Mesendoderm (in vitro differentiated cells): ENCODE data around the gene GSDMA.
"Not testable (repeated sequence)": the region's sequence is repeated elsewhere in the genome, so short reads cannot be mapped to it uniquely, and the experiment has no call there.

Experiments
- DNase-seq: peaks from one replicate; pipeline ENCODE4 v3.0.0; 2013
- H2AK5ac ChIP-seq: 2 replicates; pipeline ENCODE4 v1.6.1; 2013; ENCODE audit warnings: low read length, inconsistent platforms
- H2BK120ac ChIP-seq: 2 replicates; pipeline ENCODE4 v1.6.1; 2013; ENCODE audit warnings: low read depth, mild to moderate bottlenecking, low read length, moderate library complexity, mixed read lengths
- H2BK15ac ChIP-seq: replicated peaks from 2 replicates; pipeline ENCODE4 v1.6.1; 2013; ENCODE audit warnings: low read depth, mild to moderate bottlenecking, moderate library complexity
- H2BK5ac ChIP-seq: 2 replicates; pipeline ENCODE4 v1.6.1; 2013; ENCODE audit warnings: low read length, inconsistent platforms
- H3K18ac ChIP-seq: 2 replicates; pipeline ENCODE4 v1.6.1; 2013; ENCODE audit warnings: mild to moderate bottlenecking, low read length, mixed read lengths
- H3K23ac ChIP-seq: one replicate; pipeline ENCODE4 v1.6.1; 2013; ENCODE audit warnings: low read length
- H3K27ac ChIP-seq: 2 replicates; pipeline ENCODE4 v1.5.1; 2013; ENCODE audit warnings: low read depth, mild to moderate bottlenecking, inconsistent platforms, low read length, moderate library complexity
- H3K27me3 ChIP-seq: 2 replicates; pipeline ENCODE4 v1.6.1; 2013; ENCODE audit warnings: low read length, control low read depth, mild to moderate bottlenecking, inconsistent platforms; ENCODE audit not compliant: insufficient read depth, poor library complexity
- H3K36me3 ChIP-seq: 2 replicates; pipeline ENCODE4 v1.6.1; 2013; ENCODE audit warnings: low read length, inconsistent platforms; ENCODE audit not compliant: control insufficient read depth, insufficient read depth
- H3K4ac ChIP-seq: one replicate; pipeline ENCODE4 v1.6.1; 2013; ENCODE audit warnings: low read depth, mild to moderate bottlenecking, low read length, moderate library complexity
- H3K4me1 ChIP-seq: 2 replicates; pipeline ENCODE4 v1.6.1; 2013; ENCODE audit warnings: low read depth, low read length, inconsistent platforms; ENCODE audit not compliant: control insufficient read depth
- H3K4me2 ChIP-seq: 2 replicates; pipeline ENCODE4 v1.6.1; 2013; ENCODE audit warnings: low read length
- H3K4me3 ChIP-seq: 2 replicates; pipeline ENCODE4 v1.5.1; 2013; ENCODE audit warnings: mild to moderate bottlenecking, low read length
- H3K56ac ChIP-seq: one replicate; pipeline ENCODE4 v1.6.1; 2013; ENCODE audit warnings: low read length
- H3K79me1 ChIP-seq: 2 replicates; pipeline ENCODE4 v1.6.1; 2013; ENCODE audit warnings: low read length, inconsistent platforms
- H3K79me2 ChIP-seq: 2 replicates; pipeline ENCODE4 v1.6.1; 2013; ENCODE audit warnings: mild to moderate bottlenecking, low read length; ENCODE audit not compliant: control insufficient read depth, insufficient read depth
- H3K9ac ChIP-seq: 2 replicates; pipeline ENCODE4 v1.6.1; 2013; ENCODE audit warnings: low read length, inconsistent platforms
- H4K5ac ChIP-seq: one replicate; pipeline ENCODE4 v1.6.1; 2013; ENCODE audit warnings: low read length
- H4K8ac ChIP-seq: one replicate; pipeline ENCODE4 v1.6.1; 2013; ENCODE audit warnings: low read depth, mild to moderate bottlenecking, control low read depth, low read length, moderate library complexity
- WGBS: extraction: QIAGEN DNeasy Blood & Tissue Kit; methylation state at CpG from one replicate; pipeline ENCODE4 v1.1.7; 2013; ENCODE audit warnings: low lambda C conversion rate, missing lambda C conversion rate; ENCODE audit not compliant: insufficient coverage; ENCODE audit errors: extremely low coverage; 5-methylcytosine and 5-hydroxymethylcytosine counted together

Gene GSDMA

DNA sequence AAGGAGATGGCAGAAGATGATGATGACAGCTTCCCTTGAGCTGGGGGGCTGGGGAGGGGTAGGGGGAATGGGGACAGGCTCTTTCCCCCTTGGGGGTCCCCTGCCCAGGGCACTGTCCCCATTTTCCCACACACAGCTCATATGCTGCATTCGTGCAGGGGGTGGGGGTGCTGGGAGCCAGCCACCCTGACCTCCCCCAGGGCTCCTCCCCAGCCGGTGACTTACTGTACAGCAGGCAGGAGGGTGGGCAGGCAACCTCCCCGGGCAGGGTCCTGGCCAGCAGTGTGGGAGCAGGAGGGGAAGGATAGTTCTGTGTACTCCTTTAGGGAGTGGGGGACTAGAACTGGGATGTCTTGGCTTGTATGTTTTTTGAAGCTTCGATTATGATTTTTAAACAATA is 34.7 kb downstream of the GSDMA start:
- H2BK5ac ChIP-seq, result no peak overlapping the region
- H3K27ac ChIP-seq, result no peak overlapping the region
- H3K18ac ChIP-seq, result no peak overlapping the region
- H2BK120ac ChIP-seq, result no peak overlapping the region
- H3K79me1 ChIP-seq, result no peaks in the 10 kb centered on the region
- H3K9ac ChIP-seq, result no peak overlapping the region
- no CpG with 5 or more reads among the region's 4 CpGs for WGBS
- no peak overlapping the region for H3K56ac ChIP-seq
- no peak overlapping the region for H3K4me3 ChIP-seq
- no peak for DNase-seq
- no peak overlapping the region for H3K23ac ChIP-seq
- H3K36me3 ChIP-seq, result peaks cover 12% of the 10 kb centered on the region
- H2BK15ac ChIP-seq, result no peak overlapping the region
- H2AK5ac ChIP-seq, result no peak overlapping the region
- no peak overlapping the region for H4K5ac ChIP-seq
- H3K27me3 ChIP-seq, result no peaks in the 10 kb centered on the region
- no peak overlapping the region for H3K4me2 ChIP-seq
- no peaks in the 10 kb centered on the region for H3K79me2 ChIP-seq
- H3K4me1 ChIP-seq, result no peaks in the 10 kb centered on the region
- H4K8ac ChIP-seq, result no peak overlapping the region
- H3K4ac ChIP-seq, result no peak overlapping the region

- Histone ChIP-seq H3K18ac (no peak overlapping the region), H3K36me3 (peaks cover 6% of the 10 kb centered on the region), H3K23ac (no peak overlapping the region), H2BK120ac (no peak overlapping the region), H4K5ac (no peak overlapping the region), H3K9ac (no peak overlapping the region), H3K4ac (no peak overlapping the region), H3K27me3 (no peaks in the 10 kb centered on the region), H3K4me2 (no peak overlapping the region), H2BK15ac (no peak overlapping the region), H3K79me2 (no peaks in the 10 kb centered on the region), H3K4me1 (no peaks in the 10 kb centered on the region), H3K79me1 (no peaks in the 10 kb centered on the region), H4K8ac (no peak overlapping the region), H3K27ac (no peak overlapping the region), H2AK5ac (no peak overlapping the region), H3K56ac (no peak overlapping the region), H3K4me3 (no peak overlapping the region), H2BK5ac (no peak overlapping the region)
- WGBS, result no CpG with 5 or more reads among the region's 4 CpGs
- DNase-seq, result no peak
Measured at GRCh38 chr17:39999067-39999466, 36.3 kb downstream of the GSDMA start.

DNA sequence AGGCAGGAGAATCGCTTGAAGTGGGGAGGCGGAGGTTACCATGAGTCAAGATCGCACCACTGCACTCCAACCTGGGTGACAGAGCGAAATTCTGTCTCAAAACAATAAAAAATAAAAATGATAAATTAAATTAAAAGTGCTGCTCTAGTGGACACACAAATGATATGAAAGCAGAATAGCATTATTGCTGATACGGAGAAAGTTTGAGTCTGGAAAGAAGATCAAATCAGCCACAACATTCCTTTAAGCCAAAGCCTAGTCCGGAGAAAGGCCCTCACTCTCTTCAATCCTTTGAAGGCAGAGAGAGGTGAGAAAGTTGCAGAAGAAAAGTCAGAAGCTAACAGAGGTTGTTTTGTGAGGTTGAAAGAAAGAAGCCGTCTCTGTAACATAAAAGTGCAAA is 37.4 kb downstream of the GSDMA start:
- no CpG with 5 or more reads among the region's 7 CpGs for WGBS
- no peak overlapping the region for H4K8ac ChIP-seq
- no peak overlapping the region for H3K23ac ChIP-seq
- H2BK5ac ChIP-seq, result no peak overlapping the region
- no peak overlapping the region for H3K4ac ChIP-seq
- no peak overlapping the region for H3K9ac ChIP-seq
- H3K79me1 ChIP-seq, result no peaks in the 10 kb centered on the region
- no peak overlapping the region for H3K4me3 ChIP-seq
- no peak overlapping the region for H3K27ac ChIP-seq
- peaks cover 3% of the 10 kb centered on the region for H3K36me3 ChIP-seq
- no peaks in the 10 kb centered on the region for H3K4me1 ChIP-seq
- H3K27me3 ChIP-seq, result no peaks in the 10 kb centered on the region
- H3K18ac ChIP-seq, result no peak overlapping the region
- no peak overlapping the region for H3K56ac ChIP-seq
- H3K4me2 ChIP-seq, result no peak overlapping the region
- H2BK120ac ChIP-seq, result no peak overlapping the region
- no peak overlapping the region for H4K5ac ChIP-seq
- no peaks in the 10 kb centered on the region for H3K79me2 ChIP-seq
- H2BK15ac ChIP-seq, result no peak overlapping the region
- no peak for DNase-seq
- no peak overlapping the region for H2AK5ac ChIP-seq

GRCh38 chr17:40001335-40001734 is 38.5 kb downstream of the GSDMA start:
- not testable (repeated sequence) for H3K9ac ChIP-seq, H3K4me2 ChIP-seq, H4K8ac ChIP-seq, H3K79me1 ChIP-seq, H3K36me3 ChIP-seq, DNase-seq, H3K4me1 ChIP-seq, H3K27ac ChIP-seq, H4K5ac ChIP-seq, H3K4me3 ChIP-seq, H2BK15ac ChIP-seq, H2BK120ac ChIP-seq, H3K27me3 ChIP-seq, H3K56ac ChIP-seq, H3K4ac ChIP-seq, H2BK5ac ChIP-seq, H2AK5ac ChIP-seq, H3K79me2 ChIP-seq, H3K23ac ChIP-seq, H3K18ac ChIP-seq
- WGBS, result no CpG with 5 or more reads among the region's 8 CpGs

GRCh38 chr17:40004072-40004471 is 41.3 kb downstream of the GSDMA start:
- Histone ChIP-seq H3K79me2 (no peaks in the 10 kb centered on the region), H3K36me3 (no peaks in the 10 kb centered on the region), H3K4me1 (no peaks in the 10 kb centered on the region), H4K8ac (no peak overlapping the region), H3K4me3 (no peak overlapping the region), H3K9ac (no peak overlapping the region), H3K23ac (no peak overlapping the region), H3K4ac (no peak overlapping the region), H2AK5ac (no peak overlapping the region), H2BK120ac (no peak overlapping the region), H3K79me1 (no peaks in the 10 kb centered on the region), H2BK5ac (no peak overlapping the region), H3K56ac (no peak overlapping the region), H3K18ac (no peak overlapping the region), H2BK15ac (no peak overlapping the region), H3K4me2 (no peak overlapping the region), H3K27me3 (no peaks in the 10 kb centered on the region), H4K5ac (no peak overlapping the region), H3K27ac (no peak overlapping the region)
- DNase-seq, result no peak
- WGBS, result no CpG with 5 or more reads among the region's 9 CpGs

DNA sequence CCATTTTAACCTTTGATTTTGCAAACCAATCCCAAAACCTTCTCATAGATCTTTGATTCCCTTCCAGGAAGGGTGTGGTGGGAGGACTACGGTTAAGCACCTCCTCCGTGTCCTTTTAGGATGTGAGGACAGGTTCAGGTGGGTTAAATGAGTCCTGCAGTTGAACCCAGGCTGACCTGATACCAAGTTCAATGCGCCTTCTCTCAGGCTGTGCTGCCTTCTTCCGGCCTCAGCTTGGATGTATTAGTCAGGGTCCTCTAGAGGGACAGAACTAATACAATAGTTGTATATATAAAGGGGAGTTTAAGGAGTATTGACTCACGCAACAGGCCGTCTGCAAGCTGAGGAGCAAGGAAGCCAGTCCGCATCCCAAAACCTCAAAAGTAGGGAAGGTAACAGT is 41.9 kb downstream of the GSDMA start:
- H3K23ac ChIP-seq, result no peak overlapping the region
- no peak overlapping the region for H3K4me2 ChIP-seq
- H3K79me1 ChIP-seq, result no peaks in the 10 kb centered on the region
- H2BK5ac ChIP-seq, result no peak overlapping the region
- H4K5ac ChIP-seq, result no peak overlapping the region
- H3K27me3 ChIP-seq, result no peaks in the 10 kb centered on the region
- no peak overlapping the region for H4K8ac ChIP-seq
- no peak overlapping the region for H3K27ac ChIP-seq
- no peak for DNase-seq
- no peaks in the 10 kb centered on the region for H3K4me1 ChIP-seq
- no peak overlapping the region for H3K4me3 ChIP-seq
- H3K79me2 ChIP-seq, result no peaks in the 10 kb centered on the region
- H3K9ac ChIP-seq, result no peak overlapping the region
- no peak overlapping the region for H3K4ac ChIP-seq
- H2BK15ac ChIP-seq, result no peak overlapping the region
- WGBS, result no CpG with 5 or more reads among the region's 7 CpGs
- no peak overlapping the region for H2BK120ac ChIP-seq
- H3K36me3 ChIP-seq, result no peaks in the 10 kb centered on the region
- H3K18ac ChIP-seq, result no peak overlapping the region
- H3K56ac ChIP-seq, result no peak overlapping the region
- no peak overlapping the region for H2AK5ac ChIP-seq
